GM12865 (cell line): ENCODE results near the gene LRRC4C.
A peak's percentile ranks its signal among the peaks of the same experiment; 100 is the strongest.

Source experiments
- DNase-seq: peaks from one replicate; pipeline ENCODE4 v3.0.0; 2010; ENCODE audit warnings: low read depth
- H3K4me3 ChIP-seq: 2 replicates; pipeline ENCODE4 v1.5.1; 2011; ENCODE audit warnings: mild to moderate bottlenecking, low read depth, low read length, control low read depth
- TF ChIP-seq, protein P1 (sequence below): IDR thresholded peaks from 2 replicates; pipeline ENCODE4 v1.5.1; 2011; ENCODE audit warnings: low read length, control low read depth, low read depth, inconsistent platforms; ENCODE audit not compliant: insufficient read depth; ENCODE audit errors: missing control alignments

Gene LRRC4C

DNA sequence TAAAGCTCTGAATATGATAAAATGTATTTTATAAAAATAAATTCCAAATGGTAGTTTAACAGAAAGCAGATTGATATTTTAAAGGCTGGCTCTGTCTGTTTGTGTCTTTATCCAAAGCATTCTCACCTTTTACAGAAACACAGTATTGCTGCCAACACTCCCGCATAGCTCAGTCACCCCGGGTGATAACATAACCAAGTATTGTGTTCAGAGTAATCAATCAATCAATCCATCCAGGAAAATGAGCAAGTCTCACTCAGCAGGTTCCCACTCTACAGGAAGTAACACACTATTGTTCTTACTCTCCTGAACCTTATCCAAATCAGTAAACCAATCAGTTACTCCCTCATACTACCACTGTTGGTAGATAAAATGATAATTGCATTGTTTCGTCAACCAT, 203.4 kb downstream of the LRRC4C start:
- TF ChIP-seq, protein P1, sequence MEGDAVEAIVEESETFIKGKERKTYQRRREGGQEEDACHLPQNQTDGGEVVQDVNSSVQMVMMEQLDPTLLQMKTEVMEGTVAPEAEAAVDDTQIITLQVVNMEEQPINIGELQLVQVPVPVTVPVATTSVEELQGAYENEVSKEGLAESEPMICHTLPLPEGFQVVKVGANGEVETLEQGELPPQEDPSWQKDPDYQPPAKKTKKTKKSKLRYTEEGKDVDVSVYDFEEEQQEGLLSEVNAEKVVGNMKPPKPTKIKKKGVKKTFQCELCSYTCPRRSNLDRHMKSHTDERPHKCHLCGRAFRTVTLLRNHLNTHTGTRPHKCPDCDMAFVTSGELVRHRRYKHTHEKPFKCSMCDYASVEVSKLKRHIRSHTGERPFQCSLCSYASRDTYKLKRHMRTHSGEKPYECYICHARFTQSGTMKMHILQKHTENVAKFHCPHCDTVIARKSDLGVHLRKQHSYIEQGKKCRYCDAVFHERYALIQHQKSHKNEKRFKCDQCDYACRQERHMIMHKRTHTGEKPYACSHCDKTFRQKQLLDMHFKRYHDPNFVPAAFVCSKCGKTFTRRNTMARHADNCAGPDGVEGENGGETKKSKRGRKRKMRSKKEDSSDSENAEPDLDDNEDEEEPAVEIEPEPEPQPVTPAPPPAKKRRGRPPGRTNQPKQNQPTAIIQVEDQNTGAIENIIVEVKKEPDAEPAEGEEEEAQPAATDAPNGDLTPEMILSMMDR: no peak
- DNase-seq: no peak
- no peak overlapping the region for H3K4me3 ChIP-seq

DNA sequence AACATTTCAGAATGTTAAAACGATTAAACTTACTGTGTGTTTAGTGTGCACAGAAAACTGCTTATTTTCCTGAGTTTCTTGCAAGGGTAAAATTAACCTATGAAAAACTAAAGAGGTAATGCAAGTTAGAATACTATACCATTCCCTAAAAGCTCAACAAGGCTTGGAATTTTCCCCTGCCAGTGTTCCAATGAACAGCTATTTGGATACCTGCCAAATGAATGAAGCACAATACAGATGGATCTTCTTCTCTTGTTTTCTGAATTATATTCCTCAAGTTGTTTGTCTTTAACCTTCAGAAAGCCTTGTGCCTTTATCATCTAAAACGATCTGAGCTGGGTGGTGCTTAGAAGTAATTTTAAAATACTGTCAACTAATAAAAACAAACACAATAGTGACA, 204.5 kb downstream of the LRRC4C start:
- DNase-seq: no peak
- H3K4me3 ChIP-seq: no peak overlapping the region
- TF ChIP-seq, protein P1: no peak

DNA sequence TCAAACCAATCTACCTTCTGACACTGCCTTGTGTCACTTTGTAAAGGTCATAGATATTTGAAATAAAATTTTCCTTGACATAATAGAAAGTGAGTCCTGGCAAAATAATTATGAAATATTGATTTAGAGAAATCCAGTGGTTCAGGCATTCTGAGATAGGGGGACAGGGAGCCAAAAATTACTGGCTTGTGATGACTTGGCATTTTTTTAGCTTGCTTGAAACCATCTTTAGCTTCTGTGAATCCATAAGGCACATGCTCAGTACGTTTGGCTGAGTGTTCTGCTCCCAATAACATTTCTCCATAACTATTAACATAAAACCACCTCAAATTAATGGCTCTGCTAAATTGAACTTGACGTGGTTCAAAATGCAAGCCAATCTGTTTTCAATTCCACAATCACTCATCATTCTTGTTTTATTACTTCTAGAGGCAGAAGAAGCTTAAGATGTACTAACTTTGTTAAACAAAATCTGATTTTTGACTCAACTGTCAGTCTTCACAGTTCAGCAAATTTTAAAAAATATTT, 209.0 kb downstream of the LRRC4C start:
- TF ChIP-seq, protein P1: no peak
- H3K4me3 ChIP-seq: no peak overlapping the region
- no peak for DNase-seq

DNA sequence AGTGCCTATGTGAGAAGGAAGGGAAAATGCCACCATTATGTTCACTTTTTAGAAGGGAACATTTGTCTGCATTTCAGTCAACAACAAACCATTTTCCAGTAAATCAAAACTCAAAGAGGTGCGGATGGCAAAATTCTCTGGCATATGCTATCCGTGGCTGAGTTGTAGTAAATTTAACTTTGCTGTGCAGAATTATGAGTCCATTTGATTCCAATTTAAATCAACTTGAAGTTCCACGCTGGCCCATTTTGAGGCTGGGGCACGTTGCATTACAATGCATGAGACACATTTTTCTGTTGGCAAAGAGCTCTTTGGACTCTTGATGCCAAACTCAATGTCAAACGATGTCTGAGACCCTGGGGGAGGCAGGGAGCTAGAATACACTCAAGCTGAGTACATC, 211.8 kb downstream of the LRRC4C start:
- no peak overlapping the region for H3K4me3 ChIP-seq
- TF ChIP-seq, protein P1: no peak
- no peak for DNase-seq

DNA sequence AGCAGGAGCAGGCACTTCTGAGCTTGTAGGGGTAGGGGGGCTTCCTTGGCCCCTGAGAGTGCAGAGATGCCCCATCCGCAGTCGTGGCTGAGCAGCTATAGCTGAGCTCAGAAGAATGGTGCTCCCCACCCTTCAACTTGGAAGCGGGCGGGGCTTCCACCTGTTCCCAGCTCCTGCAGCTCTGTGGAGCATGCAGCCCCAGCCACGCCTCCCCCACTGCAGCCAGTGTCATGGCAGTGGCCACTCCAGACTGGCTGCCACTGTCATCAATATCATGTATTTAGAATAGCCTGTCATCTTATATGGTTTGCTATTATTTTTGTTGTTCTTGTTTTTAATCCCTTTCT, 213.1 kb downstream of the LRRC4C start:
- TF ChIP-seq, protein P1: no peak
- no peak for DNase-seq
- no peak overlapping the region for H3K4me3 ChIP-seq

DNA sequence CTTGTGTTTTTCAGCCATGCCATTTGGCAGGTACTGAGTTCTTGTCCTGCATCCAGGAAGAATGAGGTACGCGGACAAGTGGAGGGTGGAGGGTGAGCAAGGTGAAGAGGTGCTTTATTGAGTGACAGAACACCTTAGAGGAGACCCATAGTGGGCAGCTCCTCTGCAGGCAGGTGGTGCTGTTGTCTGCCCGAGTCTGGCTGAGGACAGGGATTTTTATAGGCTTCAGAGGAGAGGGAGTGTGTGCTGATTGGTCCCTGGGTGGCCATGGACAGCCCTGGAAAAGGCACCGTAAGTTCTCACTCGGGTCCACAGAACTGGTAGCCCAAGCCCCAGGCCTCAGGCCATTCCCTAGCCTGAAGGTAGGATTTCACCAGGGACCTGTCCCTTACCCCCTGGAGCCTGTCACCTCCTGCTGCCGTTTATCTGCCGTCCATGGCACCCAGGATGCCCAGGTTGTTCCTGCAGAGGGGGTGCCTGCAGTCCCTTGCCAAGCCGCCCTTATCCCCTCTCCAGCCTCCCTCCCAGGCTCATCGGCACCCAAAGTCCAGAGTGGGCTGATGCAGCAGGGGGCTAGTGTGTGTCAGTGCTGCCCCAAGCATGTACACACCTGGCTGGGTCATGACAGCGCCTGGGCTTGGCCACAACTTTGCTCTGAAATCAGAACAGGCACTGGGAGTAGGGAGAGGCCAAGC, 213.6 kb downstream of the LRRC4C start:
- peak; percentile 18 for DNase-seq
- H3K4me3 ChIP-seq: no peak overlapping the region
- TF ChIP-seq, protein P1: peak; percentile 26

DNA sequence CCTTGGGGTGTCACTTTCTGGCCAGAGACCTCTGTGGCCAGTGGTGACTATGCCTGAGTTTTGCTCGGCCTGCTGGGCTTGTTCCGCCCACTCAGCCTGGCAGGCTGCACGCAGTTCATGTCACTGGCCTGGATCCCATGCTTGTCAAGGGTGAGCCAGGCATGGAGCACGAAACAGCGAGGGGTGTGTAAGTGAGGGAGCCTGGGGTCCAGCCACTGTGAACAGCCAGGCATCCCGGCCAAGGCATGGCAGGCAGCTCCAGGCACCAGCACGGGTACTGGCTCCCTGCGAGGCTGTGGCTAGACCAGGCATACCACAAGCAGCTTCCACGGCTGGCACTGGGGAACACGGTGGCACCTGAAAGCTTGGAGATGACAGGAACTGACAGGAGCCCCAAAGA, 214.3 kb downstream of the LRRC4C start:
- no peak overlapping the region for H3K4me3 ChIP-seq
- no peak for DNase-seq
- TF ChIP-seq, protein P1: no peak
